IPS DF 4.7 (cell line): ENCODE results near the gene TESK1.
"Not testable (repeated sequence)": the region's sequence is repeated elsewhere in the genome, so short reads cannot be mapped to it uniquely, and the experiment has no call there.

Experiments
- DNase-seq: peaks from one replicate; pipeline ENCODE4 v3.0.0-alpha.2; 2013; ENCODE audit warnings: low spot score; ENCODE audit errors: extremely low read depth

The TESK1 gene

GRCh38 chr9:35579659-35580227 is 25.3 kb upstream of the TESK1 start:
- not testable (repeated sequence) for DNase-seq

- not testable (repeated sequence) for DNase-seq
These were observed 21.5 kb upstream of the TESK1 start for GRCh38 chr9:35583521-35583920.

GRCh38 chr9:35584681-35585080 is 20.4 kb upstream of the TESK1 start:
- not testable (repeated sequence) for DNase-seq

GRCh38 chr9:35588506-35588905 is 16.6 kb upstream of the TESK1 start:
- not testable (repeated sequence) for DNase-seq

GRCh38 chr9:35593581-35593980 is 11.5 kb upstream of the TESK1 start:
- DNase-seq = no peak

- no peak for DNase-seq
These were observed 10.6 kb upstream of the TESK1 start for GRCh38 chr9:35594471-35594870.

GRCh38 chr9:35596907-35597306 is 8.2 kb upstream of the TESK1 start:
- not testable (repeated sequence) for DNase-seq

GRCh38 chr9:35598866-35599590 is 6.0 kb upstream of the TESK1 start:
- no peak for DNase-seq

GRCh38 chr9:35599763-35600604 is 5.1 kb upstream of the TESK1 start:
- no peak for DNase-seq

- no peak for DNase-seq
These were observed 1.5 kb upstream of the TESK1 start for GRCh38 chr9:35603506-35603985.

GRCh38 chr9:35603986-35604577 is 980 bp upstream of the TESK1 start:
- peak; percentile 94 for DNase-seq

- DNase-seq = no peak
These were observed 482 bp downstream of the TESK1 start for GRCh38 chr9:35605351-35606137.

GRCh38 chr9:35606138-35606504 is 1.1 kb downstream of the TESK1 start:
- no peak for DNase-seq

- no peak for DNase-seq
These were observed 1.7 kb downstream of the TESK1 start for GRCh38 chr9:35606726-35607125.

GRCh38 chr9:35608221-35608620 is 3.2 kb downstream of the TESK1 start:
- DNase-seq = no peak

GRCh38 chr9:35609001-35609819 is 4.1 kb downstream of the TESK1 start:
- no peak for DNase-seq

GRCh38 chr9:35609820-35610163 is 4.7 kb downstream of the TESK1 start:
- no peak for DNase-seq

- no peak for DNase-seq
These were observed 6.3 kb downstream of the TESK1 start for GRCh38 chr9:35611230-35611797.

GRCh38 chr9:35612066-35612465 is 7.0 kb downstream of the TESK1 start:
- not testable (repeated sequence) for DNase-seq

- no peak for DNase-seq
These were observed 7.8 kb downstream of the TESK1 start for GRCh38 chr9:35612843-35613242.
